Measurements from ENCODE around the gene ETV6.

DNA sequence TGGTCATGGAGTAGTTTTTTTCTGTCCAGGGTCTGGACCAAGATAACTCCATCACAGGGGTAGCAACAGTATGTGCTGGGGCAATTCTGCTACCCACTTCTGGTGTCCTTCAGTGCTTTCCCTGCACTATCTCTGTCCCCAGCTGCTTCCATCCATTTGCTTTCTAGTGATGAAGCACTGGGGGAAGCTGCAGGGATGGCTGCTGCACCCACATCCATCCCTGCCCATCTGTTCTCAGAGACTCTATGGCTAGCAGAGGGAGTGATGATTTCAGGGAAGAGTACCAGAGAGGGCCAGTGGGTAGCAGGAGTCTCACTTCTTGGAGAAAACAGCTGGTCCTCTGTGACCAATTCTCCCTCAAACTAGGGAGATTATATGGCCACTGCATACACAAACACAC is 44.1 kb downstream of the ETV6 start:
- TF ChIP-seq, protein P1, sequence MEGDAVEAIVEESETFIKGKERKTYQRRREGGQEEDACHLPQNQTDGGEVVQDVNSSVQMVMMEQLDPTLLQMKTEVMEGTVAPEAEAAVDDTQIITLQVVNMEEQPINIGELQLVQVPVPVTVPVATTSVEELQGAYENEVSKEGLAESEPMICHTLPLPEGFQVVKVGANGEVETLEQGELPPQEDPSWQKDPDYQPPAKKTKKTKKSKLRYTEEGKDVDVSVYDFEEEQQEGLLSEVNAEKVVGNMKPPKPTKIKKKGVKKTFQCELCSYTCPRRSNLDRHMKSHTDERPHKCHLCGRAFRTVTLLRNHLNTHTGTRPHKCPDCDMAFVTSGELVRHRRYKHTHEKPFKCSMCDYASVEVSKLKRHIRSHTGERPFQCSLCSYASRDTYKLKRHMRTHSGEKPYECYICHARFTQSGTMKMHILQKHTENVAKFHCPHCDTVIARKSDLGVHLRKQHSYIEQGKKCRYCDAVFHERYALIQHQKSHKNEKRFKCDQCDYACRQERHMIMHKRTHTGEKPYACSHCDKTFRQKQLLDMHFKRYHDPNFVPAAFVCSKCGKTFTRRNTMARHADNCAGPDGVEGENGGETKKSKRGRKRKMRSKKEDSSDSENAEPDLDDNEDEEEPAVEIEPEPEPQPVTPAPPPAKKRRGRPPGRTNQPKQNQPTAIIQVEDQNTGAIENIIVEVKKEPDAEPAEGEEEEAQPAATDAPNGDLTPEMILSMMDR (IDR thresholded peaks at IDR 0.05 in 2 of 3, conservative IDR thresholded peaks at IDR 0.05 in 1 of 3; ENCODE audit: borderline replicate concordance in 1 of 3, insufficient read depth in 1 of 3, low read depth in 2 of 3, low read length in 2 of 3): no peak
- TF ChIP-seq CEBPB (IDR thresholded peaks at IDR 0.05; ENCODE audit: low read depth) (no peak), RAD21 (IDR thresholded peaks at IDR 0.05; ENCODE audit: low read depth) (no peak), REST (IDR thresholded peaks at IDR 0.05; ENCODE audit: low read depth) (no peak), ZBTB33 (IDR thresholded peaks at IDR 0.05; ENCODE audit: extremely low read depth, insufficient replicate concordance, low read length) (no peak), EZH2 (IDR thresholded peaks at IDR 0.05) (no peak), JUND (IDR thresholded peaks at IDR 0.05) (no peak), POLR2A (IDR thresholded peaks at IDR 0.05; ENCODE audit: borderline replicate concordance, extremely low read depth, insufficient read depth, insufficient read length) (no peak)
